Activated CD4-positive, alpha-beta memory T cell treated with anti-CD3 and anti-CD28 coated beads, Interleukin-2, amount 10 ng/mL, durations not matched to agents 7 days and 5 days (primary cell): ENCODE data around the gene SMYD3. TPM values are rescaled to one million over a fixed set of nuclear protein-coding genes. Genes with fewer than 3 reads are reported as not detected.

Experiments used
- CTCF ChIA-PET: fragments of 350-600 bp; sonication (Branson Sonifier 250); formaldehyde crosslinking; loops from one replicate; lab custom pipeline; 2021; ENCODE audit warnings: antibody characterized with exemption, inconsistent platforms; lab: Charles Lee
- POLR2A ChIA-PET: fragments of 350-600 bp; sonication (Branson Sonifier 250); formaldehyde crosslinking; loops from one replicate; lab custom pipeline; 2021; ENCODE audit warnings: antibody characterized with exemption; lab: Charles Lee
- DNase-seq: peaks from one replicate; pipeline ENCODE4 v3.0.0-alpha.2; 2020
- H3K27ac Mint-ChIP-seq: one replicate; pipeline ENCODE4 v1.8.0; 2021; ENCODE audit warnings: mild to moderate bottlenecking, mixed read lengths
- H3K27me3 Mint-ChIP-seq: one replicate; pipeline ENCODE4 v1.8.0; 2021; ENCODE audit warnings: mixed read lengths
- H3K36me3 Mint-ChIP-seq: one replicate; pipeline ENCODE4 v1.8.0; 2021; ENCODE audit warnings: low read depth, mixed read lengths
- H3K4me1 Mint-ChIP-seq: one replicate; pipeline ENCODE4 v1.8.0; 2021; ENCODE audit warnings: mixed read lengths
- H3K4me3 Mint-ChIP-seq: one replicate; pipeline ENCODE4 v1.8.0; 2021; ENCODE audit warnings: mild to moderate bottlenecking, mixed read lengths
- H3K9me3 Mint-ChIP-seq: one replicate; pipeline ENCODE4 v1.8.0; 2021; ENCODE audit warnings: mixed read lengths
- total RNA-seq, 2 experiments: library from RNA; stranded (reverse); gene quantifications; one replicate each; pipeline ENCODE4 v1.2.3, GENCODE V29; 2021

SMYD3 gene
- total RNA-seq, 2 experiments from 2014 or later, result 15.5 to 18.7 TPM

GRCh38 chr1:246068619-246069509 is 438.2 kb downstream of the SMYD3 start:
- ChIA-PET CTCF (no interaction called here), POLR2A (no interaction called here)
- no peak overlapping the region for H3K4me3 Mint-ChIP-seq
- H3K4me1 Mint-ChIP-seq, result peaks cover 8% of the 10 kb centered on the region
- no peak for DNase-seq
- no peaks in the 10 kb centered on the region for H3K36me3 Mint-ChIP-seq
- no peak overlapping the region for H3K27ac Mint-ChIP-seq
- no peaks in the 10 kb centered on the region for H3K27me3 Mint-ChIP-seq
- no peaks in the 10 kb centered on the region for H3K9me3 Mint-ChIP-seq

GRCh38 chr1:246068217-246068512 is 438.9 kb downstream of the SMYD3 start:
- H3K9me3 Mint-ChIP-seq, result no peaks in the 10 kb centered on the region
- CTCF ChIA-PET, result interaction anchor here (0.5 kb wide), 1 partner anchor 59 kb away, joined by 3 read pairs; no protein-coding TSS in a partner anchor
- H3K36me3 Mint-ChIP-seq, result no peaks in the 10 kb centered on the region
- no peaks in the 10 kb centered on the region for H3K27me3 Mint-ChIP-seq
- peaks cover 8% of the 10 kb centered on the region for H3K4me1 Mint-ChIP-seq
- no peak overlapping the region for H3K27ac Mint-ChIP-seq
- POLR2A ChIA-PET, result no interaction called here
- no peak for DNase-seq
- no peak overlapping the region for H3K4me3 Mint-ChIP-seq

GRCh38 chr1:246067432-246068216 is 439.5 kb downstream of the SMYD3 start:
- DNase-seq, result no peak
- Mint-ChIP-seq H3K9me3 (no peaks in the 10 kb centered on the region), H3K4me3 (no peak overlapping the region), H3K36me3 (no peaks in the 10 kb centered on the region), H3K27ac (no peak overlapping the region), H3K4me1 (peaks cover 8% of the 10 kb centered on the region), H3K27me3 (no peaks in the 10 kb centered on the region)
- CTCF ChIA-PET, result interaction anchor here (0.5 to 1.3 kb wide), 2 partner anchors 10 to 58 kb away, joined by 3 read pairs; no protein-coding TSS in a partner anchor
- POLR2A ChIA-PET, result no interaction called here

- no peak for DNase-seq
- no peaks in the 10 kb centered on the region for H3K27me3 Mint-ChIP-seq
- H3K4me3 Mint-ChIP-seq, result no peak overlapping the region
- POLR2A ChIA-PET, result no interaction called here
- CTCF ChIA-PET, result interaction anchor here (1.3 kb wide), 1 partner anchor 11 kb away, joined by 3 read pairs; no protein-coding TSS in a partner anchor
- no peak overlapping the region for H3K27ac Mint-ChIP-seq
- H3K4me1 Mint-ChIP-seq, result peaks cover 8% of the 10 kb centered on the region
- no peaks in the 10 kb centered on the region for H3K36me3 Mint-ChIP-seq
- no peaks in the 10 kb centered on the region for H3K9me3 Mint-ChIP-seq
Observed at GRCh38 chr1:246066573-246066972, 440.5 kb downstream of the SMYD3 start.

GRCh38 chr1:246065592-246065991 is 441.5 kb downstream of the SMYD3 start:
- H3K27me3 Mint-ChIP-seq, result no peaks in the 10 kb centered on the region
- DNase-seq, result no peak
- CTCF ChIA-PET, result no interaction called here
- no peaks in the 10 kb centered on the region for H3K9me3 Mint-ChIP-seq
- H3K36me3 Mint-ChIP-seq, result no peaks in the 10 kb centered on the region
- H3K4me1 Mint-ChIP-seq, result peaks cover 8% of the 10 kb centered on the region
- no peak overlapping the region for H3K27ac Mint-ChIP-seq
- POLR2A ChIA-PET, result no interaction called here
- H3K4me3 Mint-ChIP-seq, result no peak overlapping the region

- H3K4me1 Mint-ChIP-seq, result peaks cover 8% of the 10 kb centered on the region
- H3K4me3 Mint-ChIP-seq, result no peak overlapping the region
- no peak for DNase-seq
- H3K27ac Mint-ChIP-seq, result no peak overlapping the region
- H3K27me3 Mint-ChIP-seq, result no peaks in the 10 kb centered on the region
- ChIA-PET CTCF (no interaction called here), POLR2A (no interaction called here)
- H3K9me3 Mint-ChIP-seq, result no peaks in the 10 kb centered on the region
- no peaks in the 10 kb centered on the region for H3K36me3 Mint-ChIP-seq
Observed at GRCh38 chr1:246064891-246065290, 442.2 kb downstream of the SMYD3 start.

DNA sequence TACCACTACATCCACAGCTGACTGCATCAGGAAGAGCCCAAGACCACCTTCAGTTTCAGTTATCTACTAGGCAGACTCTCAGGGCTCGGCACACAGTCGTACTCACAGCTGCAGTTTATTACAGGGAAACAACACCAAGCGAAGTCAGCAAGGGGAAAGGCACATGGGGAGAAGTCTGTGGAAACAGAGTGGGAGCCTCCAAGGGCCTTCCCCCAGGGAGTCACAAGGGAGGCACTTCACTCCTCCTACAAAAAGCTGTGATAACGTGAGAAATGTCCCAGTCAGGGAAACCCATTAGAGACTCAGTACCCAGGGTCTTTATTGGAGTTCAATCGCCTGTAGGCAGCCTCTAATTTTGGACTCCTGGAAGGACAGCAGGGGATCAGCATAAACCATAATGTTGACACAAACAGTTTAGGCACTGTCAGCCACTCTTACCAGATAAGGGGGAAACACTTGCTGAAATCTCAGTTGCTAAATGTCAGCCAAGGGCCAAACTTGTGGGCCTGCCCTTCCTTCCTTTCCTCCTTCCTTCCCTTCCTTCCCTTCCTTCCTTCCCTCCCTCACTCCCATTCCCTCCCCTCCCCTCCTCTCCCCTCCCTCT is 444.0 kb downstream of the SMYD3 start:
- no peaks in the 10 kb centered on the region for H3K36me3 Mint-ChIP-seq
- H3K27ac Mint-ChIP-seq, result no peak overlapping the region
- POLR2A ChIA-PET, result no interaction called here
- no peak overlapping the region for H3K4me3 Mint-ChIP-seq
- CTCF ChIA-PET, result no interaction called here
- no peaks in the 10 kb centered on the region for H3K9me3 Mint-ChIP-seq
- H3K27me3 Mint-ChIP-seq, result no peaks in the 10 kb centered on the region
- peaks cover 7% of the 10 kb centered on the region for H3K4me1 Mint-ChIP-seq
- DNase-seq, result no peak

DNA sequence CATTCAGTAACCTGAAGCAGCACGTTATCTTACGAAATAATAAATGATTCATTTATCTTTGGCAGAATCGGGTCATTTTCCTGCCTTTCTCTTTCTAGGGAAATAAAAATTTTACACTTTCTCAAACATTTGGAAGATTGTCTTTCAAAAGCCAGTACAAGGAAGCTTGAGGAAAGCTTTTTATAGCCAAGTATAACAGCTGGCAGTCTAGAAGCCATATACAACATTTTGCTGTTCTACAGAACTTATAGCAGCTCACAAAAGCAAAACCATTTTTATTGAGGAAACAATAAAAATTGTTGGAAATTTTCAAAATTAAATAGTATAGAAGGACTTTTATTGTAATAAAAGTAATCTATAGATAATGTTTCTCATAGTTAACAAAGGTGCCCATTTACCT is 448.6 kb downstream of the SMYD3 start:
- no peak for DNase-seq
- ChIA-PET POLR2A (no interaction called here), CTCF (no interaction called here)
- no peaks in the 10 kb centered on the region for H3K9me3 Mint-ChIP-seq
- H3K27ac Mint-ChIP-seq, result no peak overlapping the region
- no peaks in the 10 kb centered on the region for H3K27me3 Mint-ChIP-seq
- H3K36me3 Mint-ChIP-seq, result no peaks in the 10 kb centered on the region
- H3K4me1 Mint-ChIP-seq, result no peaks in the 10 kb centered on the region
- no peak overlapping the region for H3K4me3 Mint-ChIP-seq

GRCh38 chr1:246052603-246053002 is 454.5 kb downstream of the SMYD3 start:
- H3K4me1 Mint-ChIP-seq, result no peaks in the 10 kb centered on the region
- H3K36me3 Mint-ChIP-seq, result no peaks in the 10 kb centered on the region
- H3K4me3 Mint-ChIP-seq, result no peak overlapping the region
- no peak for DNase-seq
- no peaks in the 10 kb centered on the region for H3K27me3 Mint-ChIP-seq
- POLR2A ChIA-PET, result no interaction called here
- CTCF ChIA-PET, result no interaction called here
- H3K27ac Mint-ChIP-seq, result no peak overlapping the region
- no peaks in the 10 kb centered on the region for H3K9me3 Mint-ChIP-seq

- no peak overlapping the region for H3K27ac Mint-ChIP-seq
- no peaks in the 10 kb centered on the region for H3K27me3 Mint-ChIP-seq
- H3K9me3 Mint-ChIP-seq, result no peaks in the 10 kb centered on the region
- ChIA-PET POLR2A (no interaction called here), CTCF (no interaction called here)
- no peaks in the 10 kb centered on the region for H3K36me3 Mint-ChIP-seq
- H3K4me3 Mint-ChIP-seq, result no peak overlapping the region
- H3K4me1 Mint-ChIP-seq, result no peaks in the 10 kb centered on the region
- no peak for DNase-seq
Observed at GRCh38 chr1:246051909-246052518, 455.1 kb downstream of the SMYD3 start.

- ChIA-PET POLR2A (no interaction called here), CTCF (no interaction called here)
- Mint-ChIP-seq H3K27ac (no peak overlapping the region), H3K36me3 (no peaks in the 10 kb centered on the region), H3K9me3 (no peaks in the 10 kb centered on the region), H3K4me1 (no peaks in the 10 kb centered on the region), H3K4me3 (no peak overlapping the region), H3K27me3 (no peaks in the 10 kb centered on the region)
- no peak for DNase-seq
Observed at GRCh38 chr1:246048693-246049092, 458.4 kb downstream of the SMYD3 start.

DNA sequence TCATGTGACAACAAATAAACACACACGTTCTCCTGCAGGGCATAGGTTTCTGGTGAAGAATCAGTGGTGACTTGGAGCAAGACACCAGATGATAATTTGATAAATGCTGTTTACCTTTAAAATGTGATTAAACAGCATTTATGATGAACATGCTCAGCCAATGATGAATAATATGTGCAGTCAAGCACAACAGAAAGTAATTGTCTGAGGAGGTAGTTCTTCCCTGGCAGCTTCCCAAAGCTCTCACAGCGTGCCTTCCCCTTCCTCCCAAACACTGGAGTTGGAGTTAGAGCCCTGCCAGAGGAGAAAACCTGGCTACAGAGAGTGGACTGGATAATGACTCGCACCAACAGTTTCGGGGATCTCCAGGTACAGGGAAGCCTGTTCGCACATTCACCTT is 463.5 kb downstream of the SMYD3 start:
- Mint-ChIP-seq H3K27me3 (no peaks in the 10 kb centered on the region), H3K4me3 (no peak overlapping the region), H3K9me3 (no peaks in the 10 kb centered on the region), H3K4me1 (no peaks in the 10 kb centered on the region), H3K27ac (no peak overlapping the region), H3K36me3 (no peaks in the 10 kb centered on the region)
- ChIA-PET POLR2A (no interaction called here), CTCF (no interaction called here)
- no peak for DNase-seq

DNA sequence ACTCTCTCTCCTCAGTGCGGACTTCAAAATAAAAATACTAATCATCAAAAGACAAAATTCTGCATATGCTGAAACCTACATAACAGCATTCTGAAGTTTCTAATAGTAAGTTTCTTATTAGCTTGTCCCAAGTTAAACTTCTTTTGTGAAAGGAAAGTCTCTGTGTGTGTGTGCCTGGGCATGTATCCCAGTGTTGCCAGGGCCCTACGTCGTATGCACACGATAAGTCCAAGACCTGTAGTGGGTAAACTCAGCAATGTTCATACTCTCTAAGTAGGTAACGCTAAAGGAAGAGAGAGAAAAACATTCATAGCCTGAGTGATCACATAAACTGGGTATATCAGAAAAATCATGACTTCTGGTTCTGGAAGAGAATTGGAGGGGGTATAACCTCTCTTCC is 465.7 kb downstream of the SMYD3 start:
- Mint-ChIP-seq H3K4me1 (no peaks in the 10 kb centered on the region), H3K27me3 (no peaks in the 10 kb centered on the region), H3K9me3 (no peaks in the 10 kb centered on the region), H3K36me3 (no peaks in the 10 kb centered on the region), H3K27ac (no peak overlapping the region), H3K4me3 (no peak overlapping the region)
- no peak for DNase-seq
- ChIA-PET CTCF (no interaction called here), POLR2A (no interaction called here)
